HFFc6 (cell line): ENCODE data around the gene AHNAK. TPM values are rescaled to one million over a fixed set of nuclear protein-coding genes. Genes with fewer than 3 reads are reported as not detected.
A peak's percentile ranks its signal among the peaks of the same experiment; 100 is the strongest.

Experiments used
- DNase-seq: peaks from one replicate; pipeline ENCODE4 v3.0.0-alpha.2; 2018
- H3K27ac Mint-ChIP-seq: 2 replicates; pipeline ENCODE4 v1.8.0; 2020; ENCODE audit warnings: mild to moderate bottlenecking, mixed read lengths
- H3K27me3 Mint-ChIP-seq: 2 replicates; pipeline ENCODE4 v1.8.0; 2021; ENCODE audit warnings: mild to moderate bottlenecking, moderate library complexity, mixed read lengths; ENCODE audit not compliant: insufficient read depth
- H3K36me3 Mint-ChIP-seq: 2 replicates; pipeline ENCODE4 v1.8.0; 2021; ENCODE audit warnings: low read depth, mixed read lengths
- H3K4me1 Mint-ChIP-seq: 2 replicates; pipeline ENCODE4 v1.8.0; 2020; ENCODE audit warnings: low read depth, mixed read lengths
- H3K4me3 Mint-ChIP-seq: 2 replicates; pipeline ENCODE4 v1.8.0; 2020; ENCODE audit warnings: mild to moderate bottlenecking, moderate library complexity, mixed read lengths
- H3K9me3 Mint-ChIP-seq: 2 replicates; pipeline ENCODE4 v1.8.0; 2020; ENCODE audit warnings: mild to moderate bottlenecking, mixed read lengths
- total RNA-seq, 6 experiments: library from RNA; stranded (reverse); fragmentation: NEBNext Ultra II Directional; extraction: Animal tissue kit (Norgen Biotek cat#: 25700); gene quantifications; 2 replicates in 1 of 6; 3 replicates in 5 of 6; pipeline ENCODE4 v1.2.3, GENCODE V29; 2021
- TF ChIP-seq, protein P1 (sequence below): fragments of 200-600 bp; sonication (generic); IDR thresholded peaks from 2 replicates; pipeline ENCODE4 v1.5.0; 2021; ENCODE audit warnings: antibody characterized with exemption, mild to moderate bottlenecking

The AHNAK gene
- total RNA-seq, 6 experiments from 2014 or later = 426 to 589 (median 452) TPM

DNA sequence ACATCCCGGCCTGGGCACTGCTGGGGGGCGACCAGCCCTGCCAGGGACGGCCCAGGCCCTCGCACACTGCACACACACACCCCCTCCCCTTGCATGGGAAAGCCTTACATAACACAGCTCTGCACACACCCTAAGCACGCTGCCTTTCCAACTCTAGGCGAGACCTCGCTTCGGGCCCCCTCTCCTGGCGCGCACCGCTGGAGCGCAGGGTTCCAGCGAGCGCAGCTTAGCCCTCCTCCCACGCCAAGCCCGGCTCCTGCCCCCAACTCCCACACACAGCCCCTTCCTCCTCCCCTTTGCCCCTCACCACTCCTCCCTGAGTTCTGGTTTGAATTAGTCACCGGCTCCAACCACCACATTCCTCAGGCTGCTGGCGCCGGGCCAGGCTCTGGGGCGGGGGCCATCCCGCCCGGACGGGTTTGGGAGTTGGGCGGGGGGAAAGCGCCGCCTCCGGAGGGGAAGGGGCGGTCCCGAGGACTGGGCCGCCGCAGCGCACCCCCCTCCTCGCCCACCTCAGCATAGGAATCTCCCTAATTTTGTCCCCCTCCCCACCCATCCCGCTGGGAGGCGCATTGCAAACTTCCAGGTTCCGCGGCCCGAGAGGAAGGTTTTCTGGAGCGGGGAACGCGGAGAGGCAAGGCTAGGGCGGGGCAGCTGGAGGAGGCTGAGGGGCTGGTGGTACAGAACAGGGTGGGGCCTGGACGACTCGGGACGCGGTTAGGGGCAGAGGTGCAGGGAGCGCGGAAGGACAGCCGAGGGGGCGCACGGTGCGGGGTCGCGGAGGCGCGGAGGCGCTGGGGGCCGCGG lies 966 bp downstream of the AHNAK start:
- Mint-ChIP-seq H3K9me3 (no peaks in the 10 kb centered on the region), H3K27me3 (peaks cover 12% of the 10 kb centered on the region), H3K4me1 (peaks cover 45% of the 10 kb centered on the region)

DNA sequence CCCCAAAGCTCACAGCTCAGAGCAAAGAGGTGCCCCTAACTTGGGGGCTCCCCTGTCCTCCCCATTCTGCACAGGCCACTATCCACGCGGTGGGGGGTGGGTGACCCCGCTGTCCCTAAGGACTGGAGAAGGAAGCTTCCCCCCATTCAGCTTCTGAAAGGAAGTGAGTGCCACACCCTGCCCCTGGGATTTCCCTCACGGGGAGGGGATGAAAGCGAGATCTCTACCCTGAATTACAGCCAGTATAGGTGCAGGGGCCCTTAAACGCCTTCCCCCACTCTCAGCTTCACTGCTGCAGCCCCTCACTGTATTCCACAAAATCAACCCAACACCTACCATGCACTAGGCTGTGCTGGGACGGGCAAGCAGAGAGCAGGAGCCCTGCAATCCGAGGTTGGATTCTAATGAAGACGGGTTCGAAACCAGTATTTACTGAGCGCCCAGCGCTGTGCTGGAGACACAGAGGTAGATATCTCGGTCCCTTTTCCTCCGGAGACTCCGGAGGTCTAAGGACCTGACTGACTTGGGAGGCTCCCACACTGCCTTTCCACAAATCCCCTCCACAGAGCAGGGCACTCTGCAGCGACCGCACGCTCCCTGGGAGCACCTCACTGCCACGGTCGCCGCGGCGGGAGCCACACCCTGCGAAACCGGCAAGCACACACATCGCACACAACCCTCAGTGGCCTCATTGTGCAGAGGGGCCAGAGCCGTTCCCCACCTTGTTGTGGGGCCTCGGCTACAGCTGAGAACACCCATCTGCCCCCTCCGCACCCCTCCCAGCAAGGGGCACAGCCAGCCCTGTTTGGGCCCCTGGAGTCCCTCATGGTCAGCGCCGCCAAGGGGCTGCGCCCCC lies 1.8 kb downstream of the AHNAK start:
- Mint-ChIP-seq H3K27ac (peak overlapping the region; percentile 86), H3K9me3 (no peaks in the 10 kb centered on the region), H3K4me1 (peaks cover 53% of the 10 kb centered on the region), H3K36me3 (peaks cover 37% of the 10 kb centered on the region), H3K27me3 (peaks cover 12% of the 10 kb centered on the region), H3K4me3 (peak overlapping the region; percentile 98)
- TF ChIP-seq, protein P1, sequence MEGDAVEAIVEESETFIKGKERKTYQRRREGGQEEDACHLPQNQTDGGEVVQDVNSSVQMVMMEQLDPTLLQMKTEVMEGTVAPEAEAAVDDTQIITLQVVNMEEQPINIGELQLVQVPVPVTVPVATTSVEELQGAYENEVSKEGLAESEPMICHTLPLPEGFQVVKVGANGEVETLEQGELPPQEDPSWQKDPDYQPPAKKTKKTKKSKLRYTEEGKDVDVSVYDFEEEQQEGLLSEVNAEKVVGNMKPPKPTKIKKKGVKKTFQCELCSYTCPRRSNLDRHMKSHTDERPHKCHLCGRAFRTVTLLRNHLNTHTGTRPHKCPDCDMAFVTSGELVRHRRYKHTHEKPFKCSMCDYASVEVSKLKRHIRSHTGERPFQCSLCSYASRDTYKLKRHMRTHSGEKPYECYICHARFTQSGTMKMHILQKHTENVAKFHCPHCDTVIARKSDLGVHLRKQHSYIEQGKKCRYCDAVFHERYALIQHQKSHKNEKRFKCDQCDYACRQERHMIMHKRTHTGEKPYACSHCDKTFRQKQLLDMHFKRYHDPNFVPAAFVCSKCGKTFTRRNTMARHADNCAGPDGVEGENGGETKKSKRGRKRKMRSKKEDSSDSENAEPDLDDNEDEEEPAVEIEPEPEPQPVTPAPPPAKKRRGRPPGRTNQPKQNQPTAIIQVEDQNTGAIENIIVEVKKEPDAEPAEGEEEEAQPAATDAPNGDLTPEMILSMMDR = no peak
- no peak for DNase-seq

More for the DNA sequence above, 966 bp downstream of the AHNAK start:
- Mint-ChIP-seq H3K36me3 (peaks cover 37% of the 10 kb centered on the region), H3K27ac (peak overlapping the region; percentile 86), H3K4me3 (peak overlapping the region; percentile 98)
- peak; percentile 85 for DNase-seq
- TF ChIP-seq, protein P1 = peak; percentile 39; the same call in 1 of the 2 replicates

DNA sequence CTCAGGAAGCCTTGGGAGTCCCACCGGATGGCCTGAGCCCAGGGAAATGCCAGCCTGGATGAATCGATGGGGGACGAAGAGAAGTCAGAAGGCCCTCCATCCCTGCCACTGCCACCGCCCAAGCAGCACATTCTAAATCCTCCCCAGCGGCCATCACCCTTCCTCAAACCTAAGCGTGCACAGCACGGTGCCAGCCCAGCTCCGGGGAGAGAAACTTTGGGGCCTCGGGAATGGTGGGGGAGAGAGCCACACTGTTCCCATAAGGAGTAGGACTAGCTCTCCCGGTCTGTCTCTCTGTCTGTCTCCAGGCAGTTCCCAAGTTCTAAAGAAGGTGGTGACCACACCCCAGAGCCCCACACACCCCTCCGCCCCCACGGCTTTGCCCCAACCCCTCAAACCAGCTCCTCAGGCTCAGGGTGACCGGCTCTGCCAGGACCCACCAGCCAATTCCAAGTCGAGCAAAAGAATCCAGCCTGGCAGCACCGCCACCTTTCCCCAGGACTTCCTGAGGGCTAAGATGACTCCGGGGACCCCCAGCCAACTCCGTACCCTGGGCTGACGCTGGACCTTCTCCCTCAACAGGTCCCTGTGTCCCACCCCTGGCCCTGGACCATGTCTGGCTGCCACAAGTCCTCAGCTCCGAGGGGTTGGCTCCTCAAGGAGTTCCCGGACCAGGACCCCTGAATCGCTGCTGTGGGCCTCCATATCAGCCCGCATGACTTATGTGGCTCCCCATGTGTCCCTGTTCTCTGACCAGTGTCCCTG lies 2.7 kb downstream of the AHNAK start:
- DNase-seq = no peak
- peaks cover 12% of the 10 kb centered on the region for H3K27me3 Mint-ChIP-seq
- H3K36me3 Mint-ChIP-seq = peaks cover 40% of the 10 kb centered on the region
- peak overlapping the region; percentile 98 for H3K4me3 Mint-ChIP-seq
- TF ChIP-seq, protein P1 = no peak
- H3K27ac Mint-ChIP-seq = peak overlapping the region; percentile 86
- H3K9me3 Mint-ChIP-seq = no peaks in the 10 kb centered on the region
- H3K4me1 Mint-ChIP-seq = peaks cover 62% of the 10 kb centered on the region

DNA sequence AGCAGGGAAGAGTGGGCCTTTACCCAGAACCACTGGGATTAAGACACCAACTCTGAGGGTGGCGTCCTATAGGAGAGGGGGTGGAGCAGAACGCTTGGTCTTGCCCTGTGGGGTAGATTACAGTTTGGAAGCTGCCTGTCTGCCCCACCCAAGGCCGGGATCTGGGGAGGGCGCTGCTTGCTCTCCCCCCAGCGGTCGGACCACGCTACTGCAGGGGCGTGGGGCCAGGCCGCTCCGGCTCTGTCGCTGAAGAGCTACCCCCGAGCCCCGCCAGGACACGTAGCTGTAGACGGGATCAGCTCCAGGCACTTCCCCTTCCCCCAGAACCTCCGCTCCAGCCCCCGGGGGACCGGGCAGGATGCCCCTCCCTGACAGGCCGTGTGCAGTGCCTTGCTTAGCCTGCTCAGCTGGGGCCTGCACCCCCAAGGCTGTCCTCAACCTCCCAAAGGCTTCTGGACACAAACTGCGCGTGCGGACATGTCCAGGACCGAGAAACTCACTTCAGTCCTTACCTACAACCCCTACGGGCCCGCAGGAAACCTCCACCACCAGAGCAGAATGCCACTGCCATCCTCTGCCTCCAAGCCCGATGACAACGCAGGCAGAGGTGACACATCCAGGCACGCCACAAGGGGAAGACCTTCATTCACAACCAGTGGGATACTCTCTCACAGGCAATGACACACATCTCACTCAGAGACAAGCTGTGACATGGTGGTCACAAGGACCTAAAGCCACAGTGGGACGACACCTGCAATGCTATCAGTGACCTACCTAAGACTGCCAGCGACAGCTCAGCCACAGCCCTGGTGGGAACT lies 3.6 kb downstream of the AHNAK start:
- peak overlapping the region; percentile 86 for H3K27ac Mint-ChIP-seq
- H3K4me1 Mint-ChIP-seq = peaks cover 62% of the 10 kb centered on the region
- H3K27me3 Mint-ChIP-seq = peaks cover 12% of the 10 kb centered on the region
- H3K9me3 Mint-ChIP-seq = no peaks in the 10 kb centered on the region
- TF ChIP-seq, protein P1 = peak; percentile 99
- DNase-seq = peak; percentile 67
- peak overlapping the region; percentile 98 for H3K4me3 Mint-ChIP-seq
- H3K36me3 Mint-ChIP-seq = peaks cover 43% of the 10 kb centered on the region
